OCI-LY7 (cell line): ENCODE results near the gene GRID1.

Experiments used
- CTCF ChIP-seq: fragments of 200-600 bp; sonication (generic); conservative IDR thresholded peaks from 2 replicates; pipeline ENCODE4 v1.5.1; 2014; ENCODE audit warnings: mild to moderate bottlenecking, antibody characterized with exemption, low read length, moderate library complexity, mixed read lengths
- EZH2phosphoT487 ChIP-seq: fragments of 200-600 bp; sonication (generic); IDR thresholded peaks from 2 replicates; pipeline ENCODE4 v1.6.1; 2018; ENCODE audit warnings: low read depth, borderline replicate concordance, mild to moderate bottlenecking, mixed run types, antibody characterized with exemption, low read length, moderate library complexity, mixed read lengths

- no peak for TF ChIP-seq CTCF
- TF ChIP-seq EZH2phosphoT487: no peak
These were observed 365.1 kb downstream of the GRID1 start for GRCh38 chr10:86001521-86001920.
